Frontal cortex (tissue), 4 donors: ENCODE results near the gene SLC4A3. TPM values are rescaled to one million over a fixed set of nuclear protein-coding genes. Genes with fewer than 3 reads are reported as not detected.

Experiments
- DNase-seq, 2 donors: peaks; one replicate each; pipeline ENCODE4 v3.0.0; 2012; ENCODE audit warnings: low spot score in 2 of 2
- FAIRE-seq: peaks from 2 replicates; lab custom pipeline; 2012; peaks lifted over from hg19 to GRCh38; lab: Jason Lieb, UNC
- total RNA-seq: library from RNA; depleted of rRNA; stranded (reverse); fragments of >200 nt; gene quantifications from one replicate; pipeline ENCODE4 v1.2.3, GENCODE V29; 2014
- donor health status: control.
- donor health status: control.
- donor health status: control.

Gene SLC4A3
- total RNA-seq, 1 donor from 2014 or later: 31.8 TPM

GRCh38 chr2:219630770-219631405 is 3.5 kb downstream of the SLC4A3 start:
- DNase-seq (no peak), FAIRE-seq (no peak)

- no peak for FAIRE-seq
- no peak for DNase-seq
These were observed 4.0 kb downstream of the SLC4A3 start for GRCh38 chr2:219631406-219631891.

GRCh38 chr2:219631904-219632759 is 4.7 kb downstream of the SLC4A3 start:
- FAIRE-seq: no peak
- no peak for DNase-seq

GRCh38 chr2:219632760-219633105 is 5.3 kb downstream of the SLC4A3 start:
- FAIRE-seq (no peak), DNase-seq (no peak)

- DNase-seq: peak in 1 of 2 donors; percentile 3
- FAIRE-seq: no peak
These were observed 6.0 kb downstream of the SLC4A3 start for GRCh38 chr2:219633276-219634065.

- DNase-seq (peak; percentile 12 to 17), FAIRE-seq (no peak)
These were observed 6.9 kb downstream of the SLC4A3 start for GRCh38 chr2:219634171-219634940.

GRCh38 chr2:219634951-219635751 is 7.7 kb downstream of the SLC4A3 start:
- FAIRE-seq (no peak), DNase-seq (peak; percentile 0 to 5)

GRCh38 chr2:219636144-219636915 is 8.9 kb downstream of the SLC4A3 start:
- FAIRE-seq (no peak), DNase-seq (peak; percentile 1 to 3)

GRCh38 chr2:219636941-219637841 is 9.8 kb downstream of the SLC4A3 start:
- no peak for FAIRE-seq

GRCh38 chr2:219637842-219638185 is 10.4 kb downstream of the SLC4A3 start:
- DNase-seq (peak in 1 of 2 donors; percentile 9), FAIRE-seq (no peak)

More at GRCh38 chr2:219636941-219637841, 9.8 kb downstream of the SLC4A3 start:
- peak; percentile 2 to 7 for DNase-seq

- peak in 1 of 2 donors; percentile 33 for DNase-seq
- FAIRE-seq: no peak
These were observed 11.0 kb downstream of the SLC4A3 start for GRCh38 chr2:219638217-219638947.

- no peak for FAIRE-seq
- DNase-seq: peak in 1 of 2 donors; percentile 34
These were observed 11.7 kb downstream of the SLC4A3 start for GRCh38 chr2:219638948-219639755.

GRCh38 chr2:219641390-219642068 is 14.1 kb downstream of the SLC4A3 start:
- FAIRE-seq (no peak), DNase-seq (peak in 1 of 2 donors; percentile 12)

GRCh38 chr2:219642069-219642454 is 14.6 kb downstream of the SLC4A3 start:
- no peak for FAIRE-seq
- peak in 1 of 2 donors; percentile 13 for DNase-seq

GRCh38 chr2:219642465-219643083 is 15.1 kb downstream of the SLC4A3 start:
- FAIRE-seq: no peak
- peak; percentile 78 to 95 for DNase-seq
